Fibroblast of lung (primary cell): ENCODE measurements around the gene RAD17. TPM values are rescaled to one million over a fixed set of nuclear protein-coding genes. Genes with fewer than 3 reads are reported as not detected.
"Not testable (repeated sequence)": the region's sequence is repeated elsewhere in the genome, so short reads cannot be mapped to it uniquely, and the experiment has no call there.

ENCODE experiments used
- DNase-seq, 2 donors: peaks; one replicate each; pipeline versions ENCODE4 v3.0.0 to v3.0.0-alpha.2; 2010; ENCODE audit warnings: low read depth in 2 of 2
- H2AFZ ChIP-seq: 2 replicates; pipeline ENCODE4 v1.5.1; 2012; ENCODE audit warnings: low read length, control low read depth, inconsistent platforms
- H3K27ac ChIP-seq: 2 replicates; pipeline ENCODE4 v1.5.1; 2011; ENCODE audit warnings: low read length, control low read depth; ENCODE audit not compliant: insufficient read depth
- H3K27me3 ChIP-seq: 2 replicates; pipeline ENCODE4 v1.5.1; 2011; ENCODE audit warnings: mild to moderate bottlenecking, low read length; ENCODE audit not compliant: control insufficient read depth, insufficient read depth
- H3K36me3 ChIP-seq: 2 replicates; pipeline ENCODE4 v1.5.1; 2011; ENCODE audit warnings: low read length; ENCODE audit not compliant: control insufficient read depth, insufficient read depth
- H3K4me1 ChIP-seq: 2 replicates; pipeline ENCODE4 v1.5.1; 2011; ENCODE audit warnings: low read length; ENCODE audit not compliant: control insufficient read depth, insufficient read depth; ENCODE audit errors: extremely low read depth
- H3K4me2 ChIP-seq: 2 replicates; pipeline ENCODE4 v1.5.1; 2011; ENCODE audit warnings: low read length, control low read depth; ENCODE audit not compliant: insufficient read depth; ENCODE audit errors: extremely low read depth
- H3K4me3 ChIP-seq, 4 experiments: fragments of 200-600 bp in 1 of 4; sonication (generic) in 1 of 4; replicated peaks in 1 of 4; 2 replicates each; pipeline ENCODE4 v1.5.1; 2011 to 2016; ENCODE audit warnings: low read length in 4 of 4, low read depth in 3 of 4, mild to moderate bottlenecking in 3 of 4, control low read depth in 2 of 4, inconsistent platforms in 1 of 4, mixed read lengths in 1 of 4; ENCODE audit not compliant: insufficient read depth in 1 of 4; ENCODE audit errors: control extremely low read depth in 1 of 4
- H3K79me2 ChIP-seq: 2 replicates; pipeline ENCODE4 v1.5.1; 2012; ENCODE audit warnings: mild to moderate bottlenecking, low read length, inconsistent platforms; ENCODE audit not compliant: control insufficient read depth, insufficient read depth
- H3K9ac ChIP-seq: 2 replicates; pipeline ENCODE4 v1.5.1; 2011; ENCODE audit warnings: mild to moderate bottlenecking, low read length, control low read depth; ENCODE audit not compliant: insufficient read depth
- H3K9me3 ChIP-seq: 2 replicates; pipeline ENCODE4 v1.5.1; 2012; ENCODE audit warnings: low read depth, low read length; ENCODE audit not compliant: control insufficient read depth, insufficient read depth
- H4K20me1 ChIP-seq: 2 replicates; pipeline ENCODE4 v1.5.1; 2011; ENCODE audit warnings: low read length; ENCODE audit not compliant: control insufficient read depth, insufficient read depth; ENCODE audit errors: extremely low read depth
- CTCF ChIP-seq, 2 donors: IDR thresholded peaks in 1 of 2; conservative IDR thresholded peaks in 1 of 2; 1 replicate in 1 of 2; 2 replicates in 1 of 2; pipeline ENCODE4 v1.5.1; 2011 to 2012; ENCODE audit warnings: low read length in 2 of 2, control low read depth in 1 of 2, inconsistent platforms in 1 of 2, low read depth in 1 of 2, mild to moderate bottlenecking in 1 of 2
- EZH2 ChIP-seq: IDR thresholded peaks from 2 replicates; pipeline ENCODE4 v1.5.1; 2012; ENCODE audit warnings: low read length, control low read depth, mild to moderate bottlenecking; ENCODE audit errors: missing control alignments
- polyA plus RNA-seq, 2 donors: library from polyadenylated mRNA; depleted of rRNA in 1 of 2; stranded (reverse) in 1 of 2; unstranded in 1 of 2; fragments of >200 nt; gene quantifications; 2 replicates each; pipeline ENCODE4 v1.2.1, GENCODE V29; 2011 to 2012; ENCODE audit warnings: missing spikeins in 1 of 2
- total RNA-seq: library from RNA; depleted of rRNA; stranded (reverse); fragments of >200 nt; gene quantifications from 2 replicates; pipeline ENCODE4 v1.2.1, GENCODE V29; 2014

RAD17 gene
- total and polyA plus RNA-seq, 2 donors (not counting 1 experiment from before 2014, with no cell fraction given) = 16.3 to 30.1 TPM

- Histone ChIP-seq H3K4me3 (no peak overlapping the region), H3K36me3 (no peaks in the 10 kb centered on the region), H3K9me3 (no peaks in the 10 kb centered on the region), H3K4me1 (no peaks in the 10 kb centered on the region), H3K4me2 (no peak overlapping the region), H4K20me1 (no peaks in the 10 kb centered on the region), H2AFZ (no peak overlapping the region), H3K27me3 (no peaks in the 10 kb centered on the region), H3K27ac (no peak overlapping the region), H3K9ac (no peak overlapping the region), H3K79me2 (no peaks in the 10 kb centered on the region)
- DNase-seq = no peak
- TF ChIP-seq CTCF (conservative IDR thresholded peaks at IDR 0.05 in 1 of 2, IDR thresholded peaks at IDR 0.05 in 1 of 2; ENCODE audit: low read depth in 1 of 2, low read length in 2 of 2) (no peak), EZH2 (no peak)
Observed at GRCh38 chr5:69451941-69452647, 82.5 kb downstream of the RAD17 start.

GRCh38 chr5:69453487-69453886 lies 83.9 kb downstream of the RAD17 start:
- not testable (repeated sequence) for H3K9me3 ChIP-seq, DNase-seq, H3K4me2 ChIP-seq, H3K36me3 ChIP-seq, H4K20me1 ChIP-seq, H3K79me2 ChIP-seq, H3K4me1 ChIP-seq, H3K27ac ChIP-seq, H3K4me3 ChIP-seq, H2AFZ ChIP-seq, H3K9ac ChIP-seq, H3K27me3 ChIP-seq

GRCh38 chr5:69454460-69455249 lies 85.0 kb downstream of the RAD17 start:
- Histone ChIP-seq H3K9me3 (no peaks in the 10 kb centered on the region), H3K27ac (no peak overlapping the region), H3K9ac (no peak overlapping the region), H4K20me1 (no peaks in the 10 kb centered on the region), H3K4me3 (no peak overlapping the region), H3K36me3 (no peaks in the 10 kb centered on the region), H3K27me3 (no peaks in the 10 kb centered on the region), H3K4me1 (no peaks in the 10 kb centered on the region), H3K79me2 (no peaks in the 10 kb centered on the region), H2AFZ (no peak overlapping the region), H3K4me2 (no peak overlapping the region)
- TF ChIP-seq EZH2 (no peak), CTCF (conservative IDR thresholded peaks at IDR 0.05 in 1 of 2, IDR thresholded peaks at IDR 0.05 in 1 of 2; ENCODE audit: low read depth in 1 of 2, low read length in 2 of 2) (no peak)
- no peak for DNase-seq

- DNase-seq = not testable (repeated sequence)
Observed at GRCh38 chr5:69455428-69455988, 85.9 kb downstream of the RAD17 start.

More at GRCh38 chr5:69455428-69455988, 85.9 kb downstream of the RAD17 start:
- not testable (repeated sequence) for H3K4me3 ChIP-seq, H3K36me3 ChIP-seq, H3K27ac ChIP-seq, H2AFZ ChIP-seq, H3K9ac ChIP-seq, H4K20me1 ChIP-seq, H3K9me3 ChIP-seq, H3K4me2 ChIP-seq, H3K4me1 ChIP-seq, H3K27me3 ChIP-seq, H3K79me2 ChIP-seq
